Fibroblast of pulmonary artery (primary cell): ENCODE data around the gene ARSG.
A peak's percentile ranks its signal among the peaks of the same experiment; 100 is the strongest.
"Not testable (repeated sequence)": the region's sequence is repeated elsewhere in the genome, so short reads cannot be mapped to it uniquely, and the experiment has no call there.

ENCODE experiments used
- DNase-seq: peaks from one replicate; pipeline ENCODE4 v3.0.0-alpha.2; 2010; ENCODE audit warnings: low read depth
- H3K4me3 ChIP-seq: replicated peaks from 2 replicates; pipeline ENCODE4 v1.5.1; 2011; ENCODE audit warnings: low read depth, mild to moderate bottlenecking, control low read depth, low read length, moderate library complexity
- TF ChIP-seq, protein P1 (sequence below): IDR thresholded peaks from 2 replicates; pipeline ENCODE4 v1.5.1; 2011; ENCODE audit warnings: mild to moderate bottlenecking, control low read depth, low read length, inconsistent platforms; ENCODE audit errors: missing control alignments

ARSG gene

GRCh38 chr17:68325961-68326360, 34.7 kb downstream of the ARSG start:
- no peak overlapping the region for H3K4me3 ChIP-seq
- TF ChIP-seq, protein P1, sequence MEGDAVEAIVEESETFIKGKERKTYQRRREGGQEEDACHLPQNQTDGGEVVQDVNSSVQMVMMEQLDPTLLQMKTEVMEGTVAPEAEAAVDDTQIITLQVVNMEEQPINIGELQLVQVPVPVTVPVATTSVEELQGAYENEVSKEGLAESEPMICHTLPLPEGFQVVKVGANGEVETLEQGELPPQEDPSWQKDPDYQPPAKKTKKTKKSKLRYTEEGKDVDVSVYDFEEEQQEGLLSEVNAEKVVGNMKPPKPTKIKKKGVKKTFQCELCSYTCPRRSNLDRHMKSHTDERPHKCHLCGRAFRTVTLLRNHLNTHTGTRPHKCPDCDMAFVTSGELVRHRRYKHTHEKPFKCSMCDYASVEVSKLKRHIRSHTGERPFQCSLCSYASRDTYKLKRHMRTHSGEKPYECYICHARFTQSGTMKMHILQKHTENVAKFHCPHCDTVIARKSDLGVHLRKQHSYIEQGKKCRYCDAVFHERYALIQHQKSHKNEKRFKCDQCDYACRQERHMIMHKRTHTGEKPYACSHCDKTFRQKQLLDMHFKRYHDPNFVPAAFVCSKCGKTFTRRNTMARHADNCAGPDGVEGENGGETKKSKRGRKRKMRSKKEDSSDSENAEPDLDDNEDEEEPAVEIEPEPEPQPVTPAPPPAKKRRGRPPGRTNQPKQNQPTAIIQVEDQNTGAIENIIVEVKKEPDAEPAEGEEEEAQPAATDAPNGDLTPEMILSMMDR: no peak
- no peak for DNase-seq

- TF ChIP-seq, protein P1: no peak
- H3K4me3 ChIP-seq: no peak overlapping the region
- DNase-seq: no peak
Measured at GRCh38 chr17:68326681-68327080, 35.4 kb downstream of the ARSG start.

GRCh38 chr17:68327823-68328557, 36.7 kb downstream of the ARSG start:
- no peak for DNase-seq
- TF ChIP-seq, protein P1: peak; percentile 7
- no peak overlapping the region for H3K4me3 ChIP-seq

DNA sequence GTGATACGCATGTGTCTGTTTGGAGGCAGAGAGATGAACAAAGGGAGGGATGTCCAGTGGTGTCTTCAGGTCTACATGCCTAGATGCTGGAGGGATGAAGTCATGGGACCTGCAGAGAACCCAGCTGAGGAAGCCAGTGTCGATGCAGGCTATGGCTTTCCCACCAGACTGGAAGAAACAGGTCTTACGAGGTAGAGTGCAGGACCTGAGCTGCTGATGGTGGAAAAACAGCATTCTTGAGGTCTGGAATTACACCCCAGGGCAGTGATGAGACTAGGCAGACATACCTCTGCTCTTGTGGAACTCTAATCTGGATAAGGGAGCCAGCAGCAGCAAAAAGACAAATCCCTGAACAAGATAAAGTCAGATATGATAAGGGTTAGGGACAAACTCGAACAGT, 37.4 kb downstream of the ARSG start:
- TF ChIP-seq, protein P1: no peak
- no peak overlapping the region for H3K4me3 ChIP-seq
- DNase-seq: no peak

GRCh38 chr17:68329331-68329730, 38.0 kb downstream of the ARSG start:
- TF ChIP-seq, protein P1: no peak
- DNase-seq: no peak
- no peak overlapping the region for H3K4me3 ChIP-seq

DNA sequence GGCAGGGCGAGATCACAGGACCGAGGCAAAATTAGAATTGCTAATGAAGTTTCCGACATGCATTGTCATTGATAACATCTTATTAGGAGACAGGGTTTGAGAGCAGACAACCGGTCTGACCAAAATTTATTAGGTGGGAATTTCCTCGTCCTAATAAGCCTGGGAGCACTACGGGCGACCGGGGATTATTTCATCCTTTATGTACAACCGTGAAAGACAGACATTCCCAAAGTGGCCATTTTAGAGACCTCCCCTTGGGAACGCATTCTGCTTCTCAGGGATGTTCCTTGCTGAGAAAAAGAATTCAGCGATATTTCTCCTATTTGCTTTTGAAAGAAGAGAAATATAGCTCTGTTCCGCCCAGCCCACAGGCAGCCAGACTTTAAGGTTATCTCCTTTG, 40.6 kb downstream of the ARSG start:
- not testable (repeated sequence) for H3K4me3 ChIP-seq, DNase-seq

DNA sequence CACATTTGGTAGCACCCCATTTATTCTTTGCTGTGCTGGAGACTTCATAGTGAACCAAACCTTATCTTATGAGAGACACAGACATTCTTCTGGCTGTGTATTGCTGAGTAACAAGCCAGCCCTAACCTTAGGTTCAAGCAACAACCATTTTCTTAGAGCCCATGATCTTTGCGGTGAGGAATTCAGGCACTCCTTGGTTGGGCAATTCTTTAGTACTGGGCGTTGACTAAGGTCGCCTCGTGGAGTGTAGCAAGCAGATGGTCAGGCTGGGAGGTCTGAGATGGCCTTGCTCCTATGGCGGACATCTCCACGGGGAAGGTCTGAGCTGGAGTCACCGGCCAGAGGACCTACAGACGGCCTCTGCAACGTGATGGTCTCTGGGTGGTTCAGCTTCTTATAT, 43.1 kb downstream of the ARSG start:
- TF ChIP-seq, protein P1: no peak
- no peak for DNase-seq
- H3K4me3 ChIP-seq: no peak overlapping the region
